Measurements from ENCODE around the gene CEACAM4. TPM values are rescaled to one million over a fixed set of nuclear protein-coding genes. Genes with fewer than 3 reads are reported as not detected.

Gene CEACAM4
- total and polyA plus RNA-seq, 9 of the 15 experiments (the other 6 are each of a cell fraction or from before 2014, with no cell fraction given) = not detected

GRCh38 chr19:41597600-41598041, 29.3 kb downstream of the CEACAM4 start (continued):
- TF ChIP-seq REST (IDR thresholded peaks at IDR 0.05; ENCODE audit: borderline replicate concordance) (peak; percentile 30; the same call in 1 of the 2 replicates), REST (CRISPR knock-in tag; IDR thresholded peaks at IDR 0.05; ENCODE audit: low read depth) (no peak), MITF (IDR thresholded peaks at IDR 0.05) (no peak), HBP1 (CRISPR knock-in tag; IDR thresholded peaks at IDR 0.05) (no peak), SMC3 (conservative IDR thresholded peaks at IDR 0.05; ENCODE audit: insufficient read depth, low read depth, low read length) (0 out of 2 replicates have a peak, but pooled peaks have one; percentile 2), ETV1 (tag; conservative IDR thresholded peaks at IDR 0.05; ENCODE audit: low read depth) (no peak)
